Measurements from ENCODE around the gene CLNS1A. TPM values are rescaled to one million over a fixed set of nuclear protein-coding genes. Genes with fewer than 3 reads are reported as not detected.
"Not testable (repeated sequence)": the region's sequence is repeated elsewhere in the genome, so short reads cannot be mapped to it uniquely, and the experiment has no call there.

Gene CLNS1A
- 242 and 245 TPM in 2 replicates for total RNA-seq (2014; rRNA removed; shearing (Covaris generic))
- 112 and 163 TPM in 2 replicates for polyA plus RNA-seq (2014; cell fraction: nucleus; rRNA removed)

DNA sequence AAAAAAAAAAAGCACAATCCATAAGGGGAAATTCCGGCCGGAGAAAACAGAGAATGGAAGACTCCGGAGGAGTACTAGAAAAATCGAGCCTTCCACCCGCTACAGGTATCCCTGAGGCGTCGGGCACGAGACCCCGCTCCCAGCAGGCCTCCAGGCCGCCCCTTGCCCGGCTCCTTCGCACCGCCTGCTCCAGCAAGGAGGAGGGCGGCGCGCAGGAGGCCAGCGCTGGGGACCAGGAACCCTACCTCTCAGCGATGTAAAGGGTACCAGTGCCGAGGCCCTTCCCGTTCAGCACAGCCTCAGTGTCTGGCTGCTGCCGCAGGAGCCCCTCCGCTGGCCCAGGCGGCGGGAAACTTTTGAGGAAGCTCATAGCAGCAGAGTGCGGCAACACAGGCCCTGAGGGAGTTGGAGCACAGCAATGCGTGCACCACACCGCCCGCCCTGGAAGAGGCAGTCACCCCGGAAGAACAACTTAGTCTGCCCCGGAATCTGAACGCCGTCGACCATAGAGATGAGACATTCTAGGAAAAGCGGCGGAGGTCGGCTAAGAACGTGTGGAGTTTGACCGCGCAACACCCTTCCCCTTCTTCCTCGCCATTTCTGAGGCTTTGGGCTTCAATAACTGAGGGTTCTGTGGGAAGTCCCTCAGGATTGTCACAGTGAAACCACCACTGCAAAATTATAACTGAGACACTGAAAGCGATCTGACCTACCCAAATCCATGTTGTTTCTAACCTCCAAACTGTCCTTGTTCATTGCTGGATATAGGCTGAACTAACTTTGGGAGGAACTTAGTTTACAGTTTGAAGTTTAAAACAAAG, at the start of gene CLNS1A:
CLNS1A (minus strand) TSS at position 450 of the 821 bp plus-strand sequence; CDS start at position 370, 80 bp downstream.
- peak; percentile 79 for DNase-seq (ENCODE audit: extremely low read depth, low read depth)

GRCh38 chr11:77687088-77687487, 49.5 kb upstream of the CLNS1A start:
- no peak for DNase-seq (ENCODE audit: extremely low read depth, low read depth)

DNA sequence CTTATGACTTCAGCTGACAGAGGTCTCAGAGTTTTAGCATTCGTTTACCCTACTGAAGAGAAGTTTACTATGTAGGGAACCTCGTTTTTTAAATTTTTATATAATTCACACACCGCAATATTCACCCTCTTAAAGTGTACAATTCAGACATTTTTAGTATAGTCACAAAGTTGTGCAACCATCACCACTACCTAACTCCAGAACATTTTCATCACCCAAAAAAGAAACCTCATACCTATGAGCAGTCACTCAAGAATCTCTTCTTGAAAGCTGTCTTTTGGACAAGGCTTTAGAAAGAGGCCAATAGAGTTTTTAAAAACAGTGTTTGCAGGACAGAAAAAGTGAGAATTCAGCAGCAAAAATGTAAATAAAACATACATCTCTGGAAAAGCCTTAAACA, 39.5 kb upstream of the CLNS1A start:
- no peak for DNase-seq (ENCODE audit: extremely low read depth, low read depth)

DNA sequence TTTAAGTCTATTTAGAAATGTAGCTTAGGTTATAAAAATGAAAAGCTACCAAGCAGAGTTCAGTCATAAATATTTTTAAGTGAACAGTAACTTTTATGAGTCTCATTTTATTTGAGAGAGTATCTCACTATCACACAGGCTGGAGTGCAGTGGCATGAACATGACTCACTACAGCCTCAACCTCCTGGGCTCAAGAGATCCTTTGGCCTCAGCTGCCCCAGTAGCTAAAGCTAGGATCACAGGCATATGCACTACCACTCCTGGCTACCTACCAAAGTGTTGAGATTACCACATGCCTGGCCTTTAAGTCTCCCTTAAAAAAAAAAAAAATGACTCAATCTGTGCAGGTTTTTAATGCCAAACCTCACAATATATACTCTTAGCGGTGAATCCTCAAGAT, 34.7 kb upstream of the CLNS1A start:
- no peak for DNase-seq (ENCODE audit: extremely low read depth, low read depth)

DNA sequence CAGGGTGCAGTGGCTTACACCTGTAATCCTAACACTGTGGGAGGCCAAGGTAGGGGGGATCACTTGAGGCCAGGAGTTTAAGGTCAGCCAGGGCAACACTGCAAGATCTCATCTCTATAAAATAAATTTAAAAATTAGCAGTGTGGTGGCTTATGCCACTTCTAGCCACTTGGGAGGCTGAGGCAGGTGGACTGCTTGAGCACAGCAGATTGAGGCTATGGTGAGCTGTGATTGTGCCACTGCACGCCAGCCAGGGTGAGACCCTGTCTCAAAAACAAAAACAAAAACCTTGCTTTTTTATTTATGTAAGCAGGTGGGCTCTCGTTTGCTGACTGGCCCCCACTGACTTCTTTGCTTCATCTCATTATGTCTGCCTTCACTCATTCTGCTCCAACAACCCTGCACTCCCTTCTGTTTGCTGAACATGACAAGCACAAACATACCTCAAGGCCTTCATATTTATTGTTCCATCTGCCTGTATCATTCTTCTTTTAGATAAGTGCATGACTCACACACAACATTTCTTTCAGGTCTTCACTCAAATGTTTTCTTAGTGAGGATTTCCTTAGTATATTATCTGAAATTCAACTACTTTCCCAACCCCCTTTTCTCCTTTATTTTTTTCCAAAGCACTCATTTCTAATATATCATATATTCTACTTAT, 32.4 kb upstream of the CLNS1A start:
- no peak for DNase-seq (ENCODE audit: extremely low read depth, low read depth)

GRCh38 chr11:77668760-77669159, 31.2 kb upstream of the CLNS1A start:
- DNase-seq (ENCODE audit: extremely low read depth, low read depth), result no peak

GRCh38 chr11:77665240-77665965, 27.8 kb upstream of the CLNS1A start:
- DNase-seq (ENCODE audit: extremely low read depth, low read depth), result no peak

GRCh38 chr11:77661670-77662069, 24.1 kb upstream of the CLNS1A start:
- no peak for DNase-seq (ENCODE audit: extremely low read depth, low read depth)

GRCh38 chr11:77660947-77661346, 23.4 kb upstream of the CLNS1A start:
- DNase-seq (ENCODE audit: extremely low read depth, low read depth), result no peak

DNA sequence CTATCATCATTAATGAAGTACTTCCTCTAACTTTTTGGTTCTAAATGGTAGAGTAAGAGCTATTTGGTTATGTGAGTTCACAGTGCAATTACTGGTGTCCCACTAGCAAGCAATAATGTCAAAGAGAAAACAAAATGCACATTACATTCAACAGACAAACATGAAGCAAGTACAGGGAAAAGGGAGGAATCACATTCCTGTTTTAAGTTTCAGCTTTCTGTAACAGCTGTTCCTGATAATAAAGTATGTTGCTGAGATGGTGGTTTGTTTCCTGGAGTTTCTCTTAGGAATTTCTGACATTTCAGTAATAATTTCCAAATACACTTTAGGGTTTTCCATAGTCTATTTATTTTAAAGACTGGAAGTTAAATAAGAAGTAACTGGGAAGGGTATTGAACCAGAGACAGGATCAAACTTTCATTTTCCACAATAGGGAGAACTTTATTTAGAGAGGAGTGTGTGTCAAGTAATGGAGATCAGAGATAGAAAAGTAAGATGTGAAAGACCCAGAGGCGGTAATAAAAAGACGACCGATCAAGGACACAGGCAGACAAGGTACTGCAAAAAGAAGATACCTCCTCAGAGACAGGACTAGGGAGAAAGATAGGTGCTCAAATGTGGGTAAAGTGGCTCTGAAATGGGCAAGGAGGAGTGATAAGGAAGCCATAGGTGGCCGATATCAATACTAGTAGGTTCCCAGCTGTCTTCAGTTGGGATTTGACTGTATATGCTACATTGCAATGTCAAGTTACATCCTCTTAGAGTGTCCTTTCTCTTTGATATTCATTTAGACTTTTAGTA, 20.8 kb upstream of the CLNS1A start:
- no peak for DNase-seq (ENCODE audit: extremely low read depth, low read depth)

GRCh38 chr11:77656362-77656761, 18.8 kb upstream of the CLNS1A start:
- no peak for DNase-seq (ENCODE audit: extremely low read depth, low read depth)

GRCh38 chr11:77654770-77655434, 17.3 kb upstream of the CLNS1A start:
- DNase-seq (ENCODE audit: extremely low read depth, low read depth), result no peak

DNA sequence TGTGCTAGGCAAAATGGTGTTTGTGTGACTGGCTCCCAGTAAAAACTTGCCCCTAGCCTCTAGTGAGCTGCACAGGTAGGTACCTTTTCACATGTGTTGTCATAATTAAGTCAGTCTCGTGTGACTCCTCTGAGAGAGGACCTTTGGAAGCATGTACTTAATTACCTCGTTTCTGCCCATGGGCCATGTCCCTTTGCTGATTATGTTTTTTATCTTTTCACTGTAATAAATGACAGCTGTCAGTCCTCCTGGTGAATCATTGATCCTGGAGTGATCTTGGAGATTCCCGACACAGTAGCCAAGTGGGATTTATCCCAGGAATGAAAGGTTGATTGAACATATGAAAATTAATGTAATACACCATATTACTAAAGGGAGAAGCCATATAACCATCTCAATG, 12.5 kb upstream of the CLNS1A start:
- DNase-seq (ENCODE audit: extremely low read depth, low read depth), result no peak

DNA sequence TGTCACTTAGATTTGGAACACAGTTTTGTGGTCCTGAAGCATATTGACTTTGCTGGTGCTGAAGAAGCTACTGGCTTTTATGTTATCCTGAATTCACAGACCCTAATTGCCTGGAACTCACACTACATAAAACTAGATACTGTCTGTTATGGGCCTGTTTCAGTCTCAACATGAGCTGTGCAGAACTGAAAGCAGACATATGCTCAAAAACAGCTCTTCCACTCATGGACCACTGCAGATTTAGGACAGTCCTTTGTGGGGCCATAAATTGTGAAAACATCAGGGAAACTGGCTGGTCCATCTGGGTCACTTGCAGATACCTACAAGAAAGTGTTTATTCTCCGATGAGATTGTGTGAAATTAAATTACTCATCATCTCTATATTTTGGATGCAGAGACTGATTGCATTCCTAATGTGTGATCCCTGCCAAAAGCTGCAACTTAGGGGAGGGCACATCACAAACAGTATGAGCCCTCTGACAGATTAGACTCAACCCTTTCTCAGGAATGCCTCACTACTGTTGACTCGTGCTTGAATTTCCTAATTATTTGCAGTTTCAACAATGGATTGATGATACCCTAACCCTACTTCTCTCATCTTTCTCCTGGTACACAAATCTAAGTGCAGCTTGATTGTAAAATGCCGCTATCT, 10.2 kb upstream of the CLNS1A start:
- DNase-seq (ENCODE audit: extremely low read depth, low read depth), result no peak

DNA sequence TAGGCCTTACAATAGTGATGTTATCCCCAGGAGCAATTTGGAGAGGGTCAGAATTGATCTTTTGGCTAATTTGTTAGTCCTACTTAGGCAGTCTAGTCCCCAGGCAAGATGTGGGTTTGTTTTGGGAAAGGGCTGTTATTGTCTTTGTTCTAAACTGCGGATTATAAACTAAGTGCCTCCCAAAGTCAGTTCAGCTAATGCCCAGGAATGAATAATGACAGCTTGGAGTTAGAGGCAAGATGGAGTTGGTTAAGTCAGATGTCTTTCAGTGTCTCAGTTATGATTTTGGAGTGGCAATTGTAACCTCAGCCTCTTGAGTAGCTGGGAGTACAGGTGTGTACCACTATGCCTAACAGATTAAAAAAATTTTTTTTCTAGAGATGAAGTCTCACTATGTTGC, 7.3 kb upstream of the CLNS1A start:
- DNase-seq (ENCODE audit: extremely low read depth, low read depth), result no peak

GRCh38 chr11:77642228-77642627, 4.6 kb upstream of the CLNS1A start:
- DNase-seq (ENCODE audit: extremely low read depth, low read depth), result no peak

- DNase-seq (ENCODE audit: extremely low read depth, low read depth), result no peak
Measured at GRCh38 chr11:77636731-77637344, 756 bp downstream of the CLNS1A start.

DNA sequence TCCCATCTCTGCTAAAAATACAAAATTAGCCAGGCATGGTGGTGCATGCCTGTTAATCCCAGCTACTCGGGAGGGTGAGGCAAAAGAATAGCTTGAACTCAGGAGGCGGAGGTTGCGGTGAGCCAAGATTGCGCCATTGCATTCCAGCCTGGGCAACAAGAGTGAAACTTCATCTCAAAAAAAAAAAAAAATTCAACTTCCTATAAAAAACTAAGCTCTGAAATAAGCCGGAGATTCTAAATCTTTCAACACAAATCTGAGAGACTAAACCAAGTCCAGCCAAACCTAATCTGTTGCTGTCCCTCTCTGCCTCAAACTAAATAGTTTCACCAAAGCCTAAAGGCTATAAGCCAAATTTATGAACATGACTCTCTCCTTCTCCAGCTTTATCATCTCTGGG, 3.7 kb downstream of the CLNS1A start:
- DNase-seq (ENCODE audit: extremely low read depth, low read depth), result not testable (repeated sequence)

GRCh38 chr11:77630157-77630710, 7.4 kb downstream of the CLNS1A start:
- DNase-seq (ENCODE audit: extremely low read depth, low read depth), result no peak
